GM12872 (cell line): ENCODE data around the gene TAF1B.

ENCODE experiments used
- CTCF ChIP-seq: IDR thresholded peaks from 3 replicates; pipeline ENCODE4 v1.5.1; 2011; ENCODE audit warnings: low read depth, mild to moderate bottlenecking, low read length, moderate library complexity; ENCODE audit not compliant: insufficient read depth

Gene TAF1B

DNA sequence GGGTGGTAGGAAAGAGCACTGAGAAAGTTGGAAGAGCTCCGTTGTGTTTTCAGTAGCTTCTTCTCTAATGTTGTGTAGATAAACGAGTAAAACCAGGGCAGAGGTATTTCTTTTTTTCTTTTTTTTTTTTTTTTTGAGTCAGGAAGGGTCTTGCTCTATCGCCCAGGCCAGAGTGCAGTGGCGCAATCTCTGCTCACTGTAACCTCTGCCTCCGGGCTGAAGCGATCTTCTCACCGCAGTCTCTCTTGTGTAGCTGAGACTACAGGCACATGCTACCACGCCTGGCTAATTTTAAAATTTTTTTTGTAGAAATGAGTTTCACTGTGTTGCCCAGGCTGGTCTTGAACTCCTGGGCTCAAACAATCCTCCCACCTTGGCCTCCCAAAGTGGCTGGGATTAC, 114.8 kb downstream of the TAF1B start:
- TF ChIP-seq CTCF: no peak

- TF ChIP-seq CTCF: no peak
Measured at GRCh38 chr2:9959262-9959661, 116.0 kb downstream of the TAF1B start.

GRCh38 chr2:9961013-9961412, 117.7 kb downstream of the TAF1B start:
- TF ChIP-seq CTCF: no peak

DNA sequence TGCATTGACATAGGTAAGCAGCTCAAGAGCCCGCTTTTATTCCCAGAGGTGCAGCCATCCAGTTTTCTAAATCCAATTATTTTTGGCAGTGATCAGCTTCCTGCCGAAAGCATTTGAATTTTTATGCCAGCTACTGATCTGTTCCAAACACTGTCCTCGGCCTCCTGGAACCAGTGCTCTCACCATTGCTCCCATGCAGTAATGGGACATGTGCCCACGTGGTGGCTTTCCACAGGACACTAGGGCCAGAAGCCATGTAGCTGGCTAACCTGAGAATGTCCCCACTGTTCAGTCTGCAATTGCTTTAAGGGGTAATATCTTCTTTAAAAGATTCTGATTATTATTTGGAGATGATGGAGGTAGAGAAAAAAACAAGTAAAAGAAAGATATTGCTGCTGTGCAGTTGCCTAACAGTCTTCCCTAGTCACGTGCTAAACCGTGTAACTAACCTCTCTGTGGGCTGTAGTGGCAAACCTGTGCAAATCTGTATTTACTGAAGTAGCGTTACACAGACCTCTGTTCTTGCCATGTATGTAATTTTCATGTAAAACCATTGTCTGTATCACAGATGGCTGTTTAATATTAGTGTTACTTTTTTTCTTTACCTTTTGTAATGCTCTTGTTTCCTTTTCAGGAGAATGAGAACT, 121.2 kb downstream of the TAF1B start:
- TF ChIP-seq CTCF: no peak

DNA sequence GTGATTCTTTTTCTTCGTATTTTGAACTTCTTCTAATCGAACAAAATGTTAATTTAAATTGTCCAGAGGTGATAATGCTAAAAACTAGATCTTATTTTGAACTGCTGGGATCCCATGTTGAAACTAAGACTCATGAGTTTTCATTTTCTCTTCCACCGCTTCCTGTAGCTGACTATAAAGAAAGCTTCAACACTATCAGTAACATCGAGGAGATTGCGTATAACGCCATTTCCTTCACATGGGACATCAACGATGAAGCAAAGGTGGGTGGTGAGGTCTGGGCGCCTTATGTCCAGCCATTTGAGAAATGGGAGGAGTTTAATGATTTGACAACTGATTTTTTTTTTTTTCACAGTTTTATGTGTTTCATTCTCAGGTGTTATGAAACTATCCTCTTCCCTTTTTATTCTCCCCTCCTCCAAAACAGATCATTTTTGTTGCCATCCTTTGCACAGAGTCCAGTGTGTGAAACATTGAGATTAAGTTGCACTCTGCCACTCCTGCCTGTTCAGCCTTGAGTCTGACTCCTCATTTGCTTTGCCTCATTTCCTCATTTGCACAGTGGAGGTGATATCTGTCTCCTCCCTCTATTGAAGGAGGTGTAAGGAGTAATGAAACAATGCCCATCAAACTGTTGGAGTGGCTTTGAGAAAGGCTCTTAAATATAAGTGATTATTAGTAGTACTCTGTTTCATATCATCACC, 122.0 kb downstream of the TAF1B start:
- TF ChIP-seq CTCF: no peak

- no peak for TF ChIP-seq CTCF
Measured at GRCh38 chr2:9966491-9967022, 123.3 kb downstream of the TAF1B start.

DNA sequence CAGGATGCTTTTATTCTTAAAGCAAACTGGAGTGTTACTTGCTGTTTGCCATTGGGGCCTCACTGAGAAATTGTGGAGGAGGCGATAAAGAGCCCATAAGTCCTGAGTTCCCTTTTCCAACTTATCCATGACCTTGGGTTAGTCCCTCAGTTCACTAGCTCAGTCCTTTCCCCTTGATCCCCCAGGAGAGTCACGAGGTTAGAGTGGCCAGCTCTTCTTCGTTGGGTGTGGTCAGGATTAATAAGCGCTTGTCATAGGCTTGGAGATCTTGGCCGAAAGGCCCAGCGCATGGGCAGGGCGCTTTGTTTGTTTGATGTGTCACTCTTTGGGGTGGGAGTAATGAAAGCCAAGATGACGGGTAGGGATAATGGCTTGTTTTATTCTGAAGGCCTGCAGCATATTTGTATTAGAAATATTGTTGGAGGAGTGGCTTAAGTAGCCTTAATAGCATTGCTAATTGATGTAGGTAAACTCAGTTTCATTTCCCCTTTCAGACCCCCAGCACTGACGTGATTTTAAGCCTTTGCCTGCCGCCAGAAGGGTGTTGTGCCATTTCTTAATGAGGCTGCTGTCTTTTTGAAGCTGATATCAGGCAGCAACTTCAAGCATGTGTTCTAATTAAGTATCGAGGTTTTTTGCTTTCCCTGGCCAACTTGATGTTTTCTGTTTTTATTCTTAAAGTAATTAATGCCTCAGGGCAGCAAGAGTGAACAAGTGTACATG, 123.9 kb downstream of the TAF1B start:
- no peak for TF ChIP-seq CTCF
